ENCODE results near the gene CHMP4A.

The CHMP4A gene

GRCh38 chr14:24179961-24180796, 33.1 kb downstream of the CHMP4A start:
- DNase-seq (ENCODE audit: low spot score), result peak; percentile 53
- no peak for FAIRE-seq

- FAIRE-seq, result no peak
- DNase-seq (ENCODE audit: low spot score), result no peak
Observed at GRCh38 chr14:24179294-24179960, 33.9 kb downstream of the CHMP4A start.

GRCh38 chr14:24178399-24179178, 34.7 kb downstream of the CHMP4A start:
- FAIRE-seq, result no peak
- DNase-seq (ENCODE audit: low spot score), result no peak

DNA sequence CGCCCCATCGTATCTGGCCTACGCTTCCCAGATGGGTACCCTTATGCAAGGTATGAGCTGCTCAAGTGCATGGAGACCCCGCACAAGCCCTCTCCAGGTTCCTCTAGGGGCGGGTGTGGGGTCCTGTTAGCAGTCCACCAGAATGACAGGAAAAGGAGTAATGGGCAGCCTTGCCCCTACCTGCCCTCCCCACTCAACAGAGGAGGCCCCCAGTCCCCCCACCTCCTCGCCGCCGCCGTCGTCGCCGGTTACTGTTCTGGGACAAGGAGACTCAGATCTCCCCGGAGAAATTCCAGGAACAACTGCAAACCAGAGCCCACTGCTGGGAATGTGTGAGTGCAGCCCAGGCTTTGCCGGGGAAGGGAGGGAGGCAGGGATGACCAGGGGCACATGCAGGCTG, 35.4 kb downstream of the CHMP4A start:
- no peak for DNase-seq (ENCODE audit: low spot score)
- no peak for FAIRE-seq

- DNase-seq (ENCODE audit: low spot score), result no peak
- FAIRE-seq, result no peak
Observed at GRCh38 chr14:24177041-24177825, 36.1 kb downstream of the CHMP4A start.

DNA sequence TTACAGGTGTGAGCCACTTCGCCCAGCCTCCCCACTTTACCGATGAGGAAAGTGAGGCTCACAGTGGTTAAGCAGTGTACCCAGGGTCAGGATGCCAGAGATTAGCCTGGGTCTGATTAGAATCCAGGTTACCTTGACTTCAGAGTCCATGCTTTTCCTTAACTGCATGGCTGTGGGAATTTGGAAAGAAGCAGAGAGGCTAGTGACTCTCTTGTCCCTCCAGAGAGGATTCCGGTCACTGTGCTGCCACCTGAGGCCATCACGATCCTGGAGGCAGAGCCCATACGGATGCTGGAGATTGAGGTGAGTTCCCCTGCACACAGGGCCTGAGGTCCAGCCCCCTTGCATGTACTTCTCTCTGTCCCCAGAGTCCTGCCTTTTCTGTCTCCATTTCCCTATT, 36.7 kb downstream of the CHMP4A start:
- no peak for DNase-seq (ENCODE audit: low spot score)
- no peak for FAIRE-seq

GRCh38 chr14:24172871-24173281, 40.4 kb downstream of the CHMP4A start:
- DNase-seq (ENCODE audit: low spot score) (no peak), FAIRE-seq (no peak)

DNA sequence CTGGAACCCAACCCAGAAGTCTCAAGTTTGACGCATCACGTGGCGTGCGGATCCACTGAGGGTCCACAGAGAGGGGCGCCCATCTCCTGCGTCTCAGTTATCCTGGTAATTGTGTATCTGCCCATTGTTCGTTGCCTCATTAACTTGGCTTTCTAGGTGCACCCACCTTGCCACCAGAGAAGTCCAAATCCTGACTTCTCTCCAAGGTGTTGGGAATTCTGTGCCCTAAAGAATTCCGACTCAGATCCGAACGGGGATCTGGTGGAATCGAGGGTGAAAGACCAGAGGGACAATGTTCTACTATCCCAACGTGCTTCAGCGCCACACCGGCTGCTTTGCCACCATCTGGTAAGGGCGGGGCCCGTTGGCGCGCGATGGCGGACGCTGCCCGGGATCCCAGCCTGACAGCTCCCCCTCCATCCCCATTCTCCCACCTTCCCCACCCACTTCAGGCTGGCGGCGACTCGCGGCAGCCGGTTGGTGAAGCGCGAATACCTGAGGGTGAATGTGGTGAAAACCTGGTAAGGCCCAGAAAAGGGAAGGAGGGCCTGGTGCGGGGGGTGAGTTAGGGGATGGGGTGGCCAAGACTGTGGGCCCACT, 40.9 kb downstream of the CHMP4A start:
- FAIRE-seq (no peak), DNase-seq (ENCODE audit: low spot score) (no peak)

DNA sequence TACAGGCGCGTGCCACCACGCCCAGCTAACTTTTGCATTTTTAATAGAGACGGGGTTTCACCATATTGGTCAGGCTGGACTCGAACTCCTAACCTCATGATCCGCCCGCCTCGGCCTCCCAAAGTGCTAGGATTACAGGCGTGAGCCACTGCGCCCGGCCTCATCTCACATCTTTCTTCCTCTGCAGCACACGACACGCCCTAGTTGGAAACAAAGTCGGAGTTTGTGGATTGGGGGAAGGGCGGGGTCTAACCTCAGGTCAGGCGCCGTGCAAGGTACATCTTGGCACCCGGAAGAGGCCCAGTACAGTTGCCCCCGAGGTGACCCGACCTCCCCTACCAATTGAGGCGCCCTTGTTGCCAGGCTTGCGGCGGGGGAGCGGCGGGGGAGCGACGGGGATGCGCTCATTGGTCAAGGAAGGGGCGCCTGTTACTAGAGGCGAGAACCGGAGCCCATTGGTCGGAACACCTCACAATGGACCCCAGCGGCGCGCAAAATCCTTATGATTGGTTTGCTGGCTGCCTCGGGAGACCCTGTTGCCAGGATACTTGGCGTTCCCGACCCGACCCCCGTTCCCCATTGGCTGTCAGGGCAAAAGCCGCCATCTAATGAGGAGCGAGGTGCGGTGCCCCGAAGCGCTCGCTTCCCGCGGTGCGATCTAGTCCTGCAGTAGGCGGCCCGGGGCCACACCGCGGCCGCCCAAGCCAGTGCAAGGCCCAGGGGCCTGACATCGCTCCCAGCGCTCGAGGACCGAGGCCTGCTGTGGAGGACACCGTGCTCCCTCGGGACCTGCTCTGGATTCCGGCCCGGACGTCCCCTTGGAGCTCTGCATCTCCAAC, 41.6 kb downstream of the CHMP4A start, which contains the start of gene REC8:
Gene REC8, plus strand, starts transcription at position 659 of the 839 bp plus-strand sequence. CDS start 473 bp downstream, outside the sequence.
- no peak for FAIRE-seq
- DNase-seq (ENCODE audit: low spot score), result no peak

DNA sequence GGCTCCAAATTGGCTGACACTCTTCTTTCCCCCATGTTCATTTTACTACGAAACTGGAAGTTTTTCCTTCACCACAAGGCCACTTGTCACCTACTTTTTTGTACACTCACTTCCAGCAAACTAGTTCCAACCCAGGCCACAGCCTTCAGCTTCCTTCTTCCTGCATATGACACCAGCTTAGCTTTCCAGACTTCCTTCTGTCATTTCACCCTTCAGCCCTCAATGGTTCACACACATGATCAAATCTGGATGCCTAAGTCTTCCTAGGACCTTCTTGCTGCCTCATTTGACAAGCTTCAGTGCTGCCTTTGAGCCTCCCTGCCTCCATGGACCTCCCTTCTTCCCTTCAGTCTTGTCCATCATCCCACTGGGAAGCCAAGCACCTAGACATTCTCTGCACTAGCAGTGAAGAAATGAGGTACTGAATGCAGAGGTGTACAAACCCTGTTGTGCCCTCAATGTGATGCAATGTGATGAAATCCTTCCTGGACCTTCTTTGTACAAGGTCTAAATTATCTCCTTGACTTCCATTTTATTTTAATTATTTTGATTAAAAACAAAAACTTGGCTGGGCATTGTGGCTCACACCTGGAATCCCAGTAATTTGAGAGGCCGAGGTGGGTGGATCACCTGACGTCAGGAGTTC, 45.7 kb downstream of the CHMP4A start:
- DNase-seq (ENCODE audit: low spot score), result no peak
- no peak for FAIRE-seq

DNA sequence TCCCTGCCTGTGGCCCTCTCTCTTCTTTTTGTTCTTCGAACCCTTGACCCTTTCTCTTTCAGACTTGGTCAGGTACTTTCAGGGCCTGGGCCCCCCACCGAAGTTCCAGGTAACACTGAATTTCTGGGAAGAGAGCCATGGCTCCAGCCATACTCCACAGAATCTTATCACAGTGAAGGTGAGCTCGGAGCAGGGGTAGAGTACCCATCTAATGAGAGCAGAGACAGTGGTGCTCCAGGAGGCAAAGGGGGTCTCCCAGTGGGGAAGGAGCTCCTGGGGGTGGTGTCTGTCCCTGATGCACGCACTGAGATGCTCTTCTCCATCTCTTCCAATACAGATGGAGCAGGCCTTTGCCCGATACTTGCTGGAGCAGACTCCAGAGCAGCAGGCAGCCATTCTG, 47.5 kb downstream of the CHMP4A start:
- no peak for FAIRE-seq
- no peak for DNase-seq (ENCODE audit: low spot score)

- no peak for FAIRE-seq
- no peak for DNase-seq (ENCODE audit: low spot score)
Observed at GRCh38 chr14:24164518-24164991, 48.7 kb downstream of the CHMP4A start.

GRCh38 chr14:24162093-24162492, 51.2 kb downstream of the CHMP4A start:
- no peak for DNase-seq (ENCODE audit: low spot score)
- no peak for FAIRE-seq

DNA sequence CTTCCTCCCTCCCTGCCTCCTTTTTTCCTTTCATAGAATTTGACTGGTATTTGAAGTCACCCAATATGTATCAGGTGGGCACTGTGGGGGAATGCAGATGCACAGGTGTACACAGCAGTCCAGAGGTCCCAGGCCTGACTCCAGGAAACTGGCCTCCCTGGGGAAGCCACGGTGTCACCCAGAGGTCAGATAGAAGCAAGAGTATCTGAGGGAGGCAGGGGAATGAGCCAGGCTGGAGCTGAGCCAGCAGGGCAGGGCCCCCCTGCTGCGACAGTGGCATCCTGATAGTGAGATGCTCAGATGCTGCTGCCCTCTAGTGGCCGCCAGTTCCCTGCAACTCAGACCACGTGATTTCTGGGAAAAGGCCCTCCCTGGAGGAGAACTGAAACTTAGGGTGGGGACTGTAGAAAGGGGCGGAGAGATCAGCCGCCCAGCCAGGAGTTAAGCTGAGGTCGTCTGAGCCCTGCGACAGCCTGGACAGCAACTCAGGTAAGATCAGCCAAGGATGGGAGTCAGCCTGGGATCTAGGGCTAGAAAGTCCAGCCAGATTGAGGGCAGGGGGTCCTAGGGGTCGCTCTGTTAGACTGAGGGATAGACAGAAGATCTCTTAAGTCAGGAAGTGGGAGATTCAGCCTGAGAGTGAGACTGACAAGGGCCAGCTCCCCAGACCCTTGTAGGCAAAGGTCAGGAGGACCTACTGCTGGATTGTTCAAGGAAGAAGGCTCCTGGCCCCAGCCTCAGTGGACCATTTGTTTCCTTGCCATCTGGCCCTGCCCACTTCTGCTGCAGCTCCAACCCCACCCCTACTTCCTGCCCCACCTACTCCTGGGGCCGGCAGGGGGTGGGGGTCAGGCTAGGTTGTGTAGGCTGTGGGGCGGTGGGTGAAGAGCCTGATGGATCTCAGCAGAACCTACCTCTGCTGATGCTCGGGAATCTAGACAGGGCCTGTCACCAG, 52.2 kb downstream of the CHMP4A start, which contains the start of gene IRF9:
Gene IRF9, plus strand, starts transcription at position 416 of the 955 bp plus-strand sequence. CDS start 880 bp downstream, outside the sequence.
- peak; percentile 61 for FAIRE-seq
- peak; percentile 86 for DNase-seq (ENCODE audit: low spot score)

- FAIRE-seq (no peak), DNase-seq (ENCODE audit: low spot score) (no peak)
Observed at GRCh38 chr14:24160499-24160849, 52.8 kb downstream of the CHMP4A start.

GRCh38 chr14:24159777-24160498, 53.4 kb downstream of the CHMP4A start:
- no peak for DNase-seq (ENCODE audit: low spot score)
- no peak for FAIRE-seq
